Measurements from ENCODE around the gene PRM2. TPM values are rescaled to one million over a fixed set of nuclear protein-coding genes. Genes with fewer than 3 reads are reported as not detected.
A peak's percentile ranks its signal among the peaks of the same experiment; 100 is the strongest.

PRM2 gene
- total RNA-seq, 1 experiment from 2014 or later: not detected

DNA sequence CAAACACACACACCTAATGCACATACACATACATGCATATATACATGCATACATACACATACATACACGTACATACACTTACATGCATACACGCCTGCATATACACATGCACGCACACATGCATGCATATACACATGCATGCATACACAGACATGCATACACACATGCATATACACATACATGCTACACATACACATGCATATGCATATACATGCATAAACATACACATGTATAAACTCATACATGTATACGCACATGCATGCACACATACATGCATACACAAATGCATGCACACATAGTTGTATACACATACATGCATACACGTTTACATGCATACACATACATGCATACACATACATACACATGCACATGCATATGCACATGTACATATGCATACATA lies 45.4 kb upstream of the PRM2 start:
- TF ChIP-seq CTCF (IDR thresholded peaks at IDR 0.05; ENCODE audit: unreplicated experiment): no peak
- BruUV-seq (replicated peaks): no TSS peak

GRCh38 chr16:11320170-11320569 lies 43.9 kb upstream of the PRM2 start:
- H3K36me3 Mint-ChIP-seq (ENCODE audit: insufficient read depth, unreplicated experiment): no peaks in the 10 kb centered on the region
- H3K27ac Mint-ChIP-seq (ENCODE audit: unreplicated experiment): no peak overlapping the region
- H3K4me3 Mint-ChIP-seq (ENCODE audit: low read depth, unreplicated experiment): no peak overlapping the region
- CTCF ChIA-PET: no interaction called here
- no peak for TF ChIP-seq CTCF (IDR thresholded peaks at IDR 0.05; ENCODE audit: unreplicated experiment)
- no peaks in the 10 kb centered on the region for H3K9me3 Mint-ChIP-seq (ENCODE audit: low read depth, unreplicated experiment)
- intact Hi-C loops (cut with micrococcal nuclease; ENCODE audit: unreplicated experiment): no loop called here
- no TSS peak for BruUV-seq (replicated peaks)
- no peaks in the 10 kb centered on the region for H3K27me3 Mint-ChIP-seq (ENCODE audit: unreplicated experiment)
- H3K4me1 Mint-ChIP-seq (ENCODE audit: low read depth, unreplicated experiment): no peaks in the 10 kb centered on the region
- DNase-seq: no peak

More for the DNA sequence above, 45.4 kb upstream of the PRM2 start:
- H3K4me1 Mint-ChIP-seq (ENCODE audit: low read depth, unreplicated experiment): no peaks in the 10 kb centered on the region
- H3K27me3 Mint-ChIP-seq (ENCODE audit: unreplicated experiment): no peaks in the 10 kb centered on the region
- no peak overlapping the region for H3K4me3 Mint-ChIP-seq (ENCODE audit: low read depth, unreplicated experiment)
- H3K36me3 Mint-ChIP-seq (ENCODE audit: insufficient read depth, unreplicated experiment): no peaks in the 10 kb centered on the region
- intact Hi-C loops (cut with micrococcal nuclease; ENCODE audit: unreplicated experiment): no loop called here
- CTCF ChIA-PET: no interaction called here
- no peak overlapping the region for H3K27ac Mint-ChIP-seq (ENCODE audit: unreplicated experiment)
- DNase-seq: no peak
- H3K9me3 Mint-ChIP-seq (ENCODE audit: low read depth, unreplicated experiment): no peaks in the 10 kb centered on the region

DNA sequence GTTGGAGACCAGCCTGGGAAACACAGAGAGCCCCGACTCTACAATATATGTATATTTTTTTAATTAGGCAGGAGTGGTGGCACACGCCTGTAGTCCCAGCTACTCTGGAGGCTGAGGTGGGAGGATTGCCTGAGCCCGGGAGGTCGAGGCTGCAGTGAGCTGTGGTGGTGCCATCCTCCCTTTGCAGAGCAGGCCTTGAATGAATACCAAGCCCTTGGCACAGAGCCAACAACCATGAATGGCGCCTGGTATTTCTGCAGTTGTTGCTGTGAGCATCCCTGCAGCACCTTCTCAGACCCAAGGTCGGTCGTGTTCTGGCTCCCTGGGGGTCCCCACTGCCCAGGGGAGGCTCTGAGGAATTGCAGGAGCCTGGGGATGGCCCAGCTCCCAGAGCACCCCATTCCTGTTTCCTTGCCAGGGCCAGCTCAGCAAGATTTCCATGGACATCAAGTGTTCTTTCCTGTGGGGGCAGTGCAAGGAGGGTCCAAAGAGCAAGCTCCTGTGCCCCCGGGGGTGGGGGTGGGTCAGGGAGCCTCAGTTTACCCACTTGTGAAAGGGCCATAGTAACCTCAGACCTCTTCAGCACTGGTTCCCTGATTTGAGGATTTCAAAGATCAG lies 43.4 kb upstream of the PRM2 start:
- no peak for TF ChIP-seq CTCF (IDR thresholded peaks at IDR 0.05; ENCODE audit: unreplicated experiment)
- H3K27ac Mint-ChIP-seq (ENCODE audit: unreplicated experiment): no peak overlapping the region
- H3K9me3 Mint-ChIP-seq (ENCODE audit: low read depth, unreplicated experiment): no peaks in the 10 kb centered on the region
- DNase-seq: peak; percentile 57
- no TSS peak for BruUV-seq (replicated peaks)
- H3K27me3 Mint-ChIP-seq (ENCODE audit: unreplicated experiment): no peaks in the 10 kb centered on the region
- no peak overlapping the region for H3K4me3 Mint-ChIP-seq (ENCODE audit: low read depth, unreplicated experiment)
- CTCF ChIA-PET: interaction anchor here (0.6 kb wide), 1 partner anchor 11 kb away, joined by 6 read pairs; no protein-coding TSS in a partner anchor
- intact Hi-C loops (cut with micrococcal nuclease; ENCODE audit: unreplicated experiment): no loop called here
- no peaks in the 10 kb centered on the region for H3K36me3 Mint-ChIP-seq (ENCODE audit: insufficient read depth, unreplicated experiment)
- no peaks in the 10 kb centered on the region for H3K4me1 Mint-ChIP-seq (ENCODE audit: low read depth, unreplicated experiment)

- no peak for TF ChIP-seq CTCF (IDR thresholded peaks at IDR 0.05; ENCODE audit: unreplicated experiment)
- intact Hi-C loops (cut with micrococcal nuclease; ENCODE audit: unreplicated experiment): no loop called here
- no peak overlapping the region for H3K27ac Mint-ChIP-seq (ENCODE audit: unreplicated experiment)
- CTCF ChIA-PET: no interaction called here
- no TSS peak for BruUV-seq (replicated peaks)
- H3K9me3 Mint-ChIP-seq (ENCODE audit: low read depth, unreplicated experiment): no peaks in the 10 kb centered on the region
- no peak for DNase-seq
- no peaks in the 10 kb centered on the region for H3K36me3 Mint-ChIP-seq (ENCODE audit: insufficient read depth, unreplicated experiment)
- no peaks in the 10 kb centered on the region for H3K4me1 Mint-ChIP-seq (ENCODE audit: low read depth, unreplicated experiment)
- no peaks in the 10 kb centered on the region for H3K27me3 Mint-ChIP-seq (ENCODE audit: unreplicated experiment)
- no peak overlapping the region for H3K4me3 Mint-ChIP-seq (ENCODE audit: low read depth, unreplicated experiment)
Measured at GRCh38 chr16:11318817-11319216, 42.5 kb upstream of the PRM2 start.
